ENCODE measurements around the gene TUBA4A. TPM values are rescaled to one million over a fixed set of nuclear protein-coding genes. Genes with fewer than 3 reads are reported as not detected.

The TUBA4A gene
- total and polyA plus RNA-seq, 9 of the 15 experiments (the other 6 are each of a cell fraction or from before 2014, with no cell fraction given): 25.1 to 174 (median 42.4) TPM

GRCh38 chr2:219294356-219295351 lies 40.9 kb upstream of the TUBA4A start (continued):
- no peak for TF ChIP-seq SMARCB1 (IDR thresholded peaks at IDR 0.05; ENCODE audit: insufficient read length, low read depth)
- TF ChIP-seq CHD1 (IDR thresholded peaks at IDR 0.05; ENCODE audit: low read length): no peak
- no peak for TF ChIP-seq PTBP1 (IDR thresholded peaks at IDR 0.05; ENCODE audit: low read depth, low read length)
- no peak for TF ChIP-seq PTTG1 (tag; IDR thresholded peaks at IDR 0.05; ENCODE audit: low read depth)
- TF ChIP-seq ATF3 (IDR thresholded peaks at IDR 0.05): no peak
- 0 out of 2 replicates have a peak, but pooled peaks have one; percentile 46 for TF ChIP-seq ATF3 (CRISPR knock-in tag; conservative IDR thresholded peaks at IDR 0.05)
- 0 out of 2 replicates have a peak, but pooled peaks have one; percentile 27 for TF ChIP-seq ZNF431 (CRISPR knock-in tag; IDR thresholded peaks at IDR 0.05)
- TF ChIP-seq SMARCE1 (IDR thresholded peaks at IDR 0.05): peak; percentile 54
- TF ChIP-seq IRF1 (CRISPR knock-in tag; IDR thresholded peaks at IDR 0.05; ENCODE audit: borderline replicate concordance): no peak
- TF ChIP-seq MCM7 (IDR thresholded peaks at IDR 0.05): no peak
- peak; percentile 80; the same call in 1 of the 2 replicates for TF ChIP-seq PHF8 (IDR thresholded peaks at IDR 0.05; ENCODE audit: borderline replicate concordance, low read length)
- no peak for TF ChIP-seq SIRT6 (IDR thresholded peaks at IDR 0.05; ENCODE audit: low read depth, low read length)
- TF ChIP-seq ZNF175 (CRISPR knock-in tag; IDR thresholded peaks at IDR 0.05; ENCODE audit: low read depth): 0 out of 2 replicates have a peak, but pooled peaks have one; percentile 31
- peak; percentile 38 for TF ChIP-seq POLR2B (IDR thresholded peaks at IDR 0.05; ENCODE audit: low read depth, partially characterized antibody)
- no peak for TF ChIP-seq CREB3 (tag; conservative IDR thresholded peaks at IDR 0.05; ENCODE audit: low read depth)
- no peak for TF ChIP-seq MIER1 (IDR thresholded peaks at IDR 0.05; ENCODE audit: low read depth)
- no peak for TF ChIP-seq ZNF408 (CRISPR knock-in tag; IDR thresholded peaks at IDR 0.05; ENCODE audit: low read depth)
- no peak for TF ChIP-seq PTRF (tag; IDR thresholded peaks at IDR 0.05)
- TF ChIP-seq HDAC3 (IDR thresholded peaks at IDR 0.05; ENCODE audit: borderline replicate concordance, partially characterized antibody): no peak
- TF ChIP-seq MCM2 (IDR thresholded peaks at IDR 0.05; ENCODE audit: low read depth): no peak
- TF ChIP-seq NRF1 (conservative IDR thresholded peaks at IDR 0.05 in 1 of 2, IDR thresholded peaks at IDR 0.05 in 1 of 2): peak; percentile 76 to 81
- TF ChIP-seq RBM17 (IDR thresholded peaks at IDR 0.05; ENCODE audit: borderline replicate concordance, low read depth, low read length): no peak
- TF ChIP-seq NR1H2 (CRISPR knock-in tag; IDR thresholded peaks at IDR 0.05): no peak
